CD4-positive, alpha-beta T cell (primary cell): ENCODE results near the gene ZC3HAV1L. TPM values are rescaled to one million over a fixed set of nuclear protein-coding genes. Genes with fewer than 3 reads are reported as not detected.

ENCODE experiments used
- ATAC-seq: fragments of 200-7000 bp; cut with Tn5 transposase; one replicate; pipeline ENCODE4 v1.10.0; 2022; ENCODE audit warnings: mild to moderate bottlenecking; ENCODE audit not compliant: poor library complexity
- CTCF ChIA-PET: fragments of 350-600 bp; sonication (Branson Sonifier 250); formaldehyde crosslinking; loops from one replicate; lab custom pipeline; 2021; ENCODE audit warnings: antibody characterized with exemption, inconsistent platforms; lab: Charles Lee
- POLR2A ChIA-PET: fragments of 350-600 bp; sonication (Branson Sonifier 250); formaldehyde crosslinking; loops from one replicate; lab custom pipeline; 2021; ENCODE audit warnings: antibody characterized with exemption, inconsistent platforms; lab: Charles Lee
- DNase-seq, 14 experiments: peaks; one replicate each; pipeline ENCODE4 v3.0.0-alpha.2; 2013 to 2020; ENCODE audit warnings: mixed read lengths in 2 of 14
- H3K27ac ChIP-seq, 2 donors: one replicate each; pipeline versions ENCODE4 v1.5.1 to v1.7.0; 2013; ENCODE audit warnings: low read length in 2 of 2, low read depth in 1 of 2, mild to moderate bottlenecking in 1 of 2
- H3K27me3 ChIP-seq, 2 experiments: 1 replicate in 1 of 2; 2 replicates in 1 of 2; pipeline versions ENCODE4 v1.6.1 to v1.7.0; 2013; ENCODE audit warnings: low read length in 2 of 2, control low read depth in 1 of 2, mild to moderate bottlenecking in 1 of 2, moderate library complexity in 1 of 2; ENCODE audit not compliant: insufficient read depth in 2 of 2, control insufficient read depth in 1 of 2
- H3K36me3 ChIP-seq: one replicate; pipeline ENCODE4 v1.6.1; 2013; ENCODE audit warnings: low read length, control low read depth; ENCODE audit not compliant: insufficient read depth
- H3K4me1 ChIP-seq: one replicate; pipeline ENCODE4 v1.6.1; 2013; ENCODE audit warnings: low read length, control low read depth; ENCODE audit not compliant: insufficient read depth
- H3K4me3 ChIP-seq: one replicate; pipeline ENCODE4 v1.5.1; 2013; ENCODE audit warnings: mild to moderate bottlenecking, low read length, moderate library complexity
- H3K9me3 ChIP-seq, 2 experiments: 1 replicate in 1 of 2; 2 replicates in 1 of 2; pipeline versions ENCODE4 v1.6.1 to v1.7.0; 2013; ENCODE audit warnings: low read length in 2 of 2, mild to moderate bottlenecking in 2 of 2, control low read depth in 1 of 2, moderate library complexity in 1 of 2; ENCODE audit not compliant: control insufficient read depth in 1 of 2, insufficient read depth in 1 of 2
- H3K27ac Mint-ChIP-seq: one replicate; pipeline ENCODE4 v1.8.0; 2020; ENCODE audit warnings: mixed read lengths
- H3K27me3 Mint-ChIP-seq: one replicate; pipeline ENCODE4 v1.8.0; 2021; ENCODE audit warnings: mixed read lengths
- H3K36me3 Mint-ChIP-seq: one replicate; pipeline ENCODE4 v1.8.0; 2021; ENCODE audit warnings: low read depth, mixed read lengths
- H3K4me1 Mint-ChIP-seq: one replicate; pipeline ENCODE4 v1.8.0; 2021; ENCODE audit warnings: low read depth, mixed read lengths
- H3K4me3 Mint-ChIP-seq: one replicate; pipeline ENCODE4 v1.8.0; 2020; ENCODE audit warnings: mild to moderate bottlenecking, mixed read lengths
- H3K9me3 Mint-ChIP-seq: one replicate; pipeline ENCODE4 v1.8.0; 2020; ENCODE audit warnings: mixed read lengths
- intact Hi-C, 2 experiments: fragments of 100-400 bp; cut with DNase I in 1 of 2; cut with micrococcal nuclease in 1 of 2; formaldehyde crosslinking; loops; one replicate each; pipeline versions ENCODE4 v1.15.1 to v1.9.0; 2023 to 2025; cut with DNase I, micrococcal nuclease
- total RNA-seq, 174 experiments: library from RNA in 2 of 174; stranded (reverse) in 2 of 174; gene quantifications; one replicate each; pipeline ENCODE4 v1.2.3 and lab custom pipeline; 2021 to 2026
- TF ChIP-seq, protein P1 (sequence below): fragments of 200-600 bp; IDR thresholded peaks from one replicate; pipeline ENCODE4 v1.8.0; 2022; ENCODE audit warnings: antibody characterized with exemption, mild to moderate bottlenecking

The ZC3HAV1L gene
- total RNA-seq, 2 experiments from 2014 or later: 0.44 to 0.50 TPM

DNA sequence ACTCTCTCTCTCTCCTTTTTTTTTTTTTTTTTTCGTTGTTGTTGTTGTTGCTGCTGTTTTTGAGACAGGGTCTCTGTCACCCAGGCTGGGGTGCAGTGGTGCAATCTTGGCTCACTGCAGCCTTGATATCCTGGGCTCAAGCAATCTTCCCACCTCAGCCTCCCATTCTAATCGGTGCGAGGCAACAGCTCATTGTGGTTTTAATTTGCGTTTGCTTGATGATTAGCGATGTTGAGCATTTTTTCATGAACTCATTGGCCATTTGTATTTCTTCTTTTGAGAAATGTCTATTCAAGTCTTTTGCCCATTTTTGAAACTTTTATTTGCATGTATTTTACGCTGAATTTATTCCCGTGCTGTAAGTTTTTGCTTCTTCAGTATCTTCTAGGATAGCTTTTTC lies 13.3 kb upstream of the ZC3HAV1L start:
- POLR2A ChIA-PET: interaction anchor here (0.7 to 2.2 kb wide), 5 partner anchors 16 to 322 kb away, joined by 3 to 6 read pairs (median 4); no protein-coding TSS in a partner anchor
- CTCF ChIA-PET: interaction anchor here (0.6 to 1.7 kb wide), 3 partner anchors 11 to 163 kb away, joined by 3 to 4 read pairs (median 4); no protein-coding TSS in a partner anchor
- peak overlapping the region; percentile 30 for H3K4me3 Mint-ChIP-seq

DNA sequence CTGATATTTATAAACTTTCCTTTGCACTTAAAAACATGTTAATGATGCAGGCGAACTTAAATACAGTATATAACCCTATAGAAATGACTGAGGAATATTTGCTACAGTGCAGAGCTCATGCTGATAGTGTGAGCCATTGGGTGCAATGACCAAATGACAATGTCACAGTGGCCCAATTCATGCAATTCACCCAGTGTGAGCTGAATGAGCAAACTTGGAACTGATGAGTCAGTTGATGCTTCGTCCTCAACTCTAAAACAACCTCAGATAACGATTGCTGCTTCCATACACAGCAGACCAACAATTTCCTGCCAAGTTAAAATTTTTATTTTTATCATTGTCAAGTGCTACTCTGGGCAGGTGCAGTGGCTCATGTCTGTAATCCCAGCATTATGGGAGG lies 12.1 kb upstream of the ZC3HAV1L start:
- no peak for ATAC-seq
- no peaks in the 10 kb centered on the region for H3K9me3 Mint-ChIP-seq
- TF ChIP-seq, protein P1, sequence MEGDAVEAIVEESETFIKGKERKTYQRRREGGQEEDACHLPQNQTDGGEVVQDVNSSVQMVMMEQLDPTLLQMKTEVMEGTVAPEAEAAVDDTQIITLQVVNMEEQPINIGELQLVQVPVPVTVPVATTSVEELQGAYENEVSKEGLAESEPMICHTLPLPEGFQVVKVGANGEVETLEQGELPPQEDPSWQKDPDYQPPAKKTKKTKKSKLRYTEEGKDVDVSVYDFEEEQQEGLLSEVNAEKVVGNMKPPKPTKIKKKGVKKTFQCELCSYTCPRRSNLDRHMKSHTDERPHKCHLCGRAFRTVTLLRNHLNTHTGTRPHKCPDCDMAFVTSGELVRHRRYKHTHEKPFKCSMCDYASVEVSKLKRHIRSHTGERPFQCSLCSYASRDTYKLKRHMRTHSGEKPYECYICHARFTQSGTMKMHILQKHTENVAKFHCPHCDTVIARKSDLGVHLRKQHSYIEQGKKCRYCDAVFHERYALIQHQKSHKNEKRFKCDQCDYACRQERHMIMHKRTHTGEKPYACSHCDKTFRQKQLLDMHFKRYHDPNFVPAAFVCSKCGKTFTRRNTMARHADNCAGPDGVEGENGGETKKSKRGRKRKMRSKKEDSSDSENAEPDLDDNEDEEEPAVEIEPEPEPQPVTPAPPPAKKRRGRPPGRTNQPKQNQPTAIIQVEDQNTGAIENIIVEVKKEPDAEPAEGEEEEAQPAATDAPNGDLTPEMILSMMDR: no peak
- peak in 1 of 14 experiments; percentile 16 for DNase-seq
- no peak overlapping the region for H3K4me3 Mint-ChIP-seq
- ChIA-PET POLR2A (interaction anchor here (1.0 kb wide), 1 partner anchor 47 kb away, joined by 4 read pairs; no protein-coding TSS in a partner anchor), CTCF (interaction anchor here (0.8 to 1.1 kb wide), 2 partner anchors 27 to 31 kb away, joined by 3 to 7 read pairs; no protein-coding TSS in a partner anchor)
- peaks cover 66% of the 10 kb centered on the region for H3K4me1 Mint-ChIP-seq
- intact Hi-C loops: no loop called here
- Histone ChIP-seq H3K4me1 (peaks cover 39% of the 10 kb centered on the region), H3K36me3 (peaks cover 90% of the 10 kb centered on the region), H3K27ac (no peak overlapping the region), H3K9me3 (no peaks in the 10 kb centered on the region), H3K4me3 (no peak overlapping the region), H3K27me3 (no peaks in the 10 kb centered on the region)
- H3K27me3 Mint-ChIP-seq: no peaks in the 10 kb centered on the region
- H3K36me3 Mint-ChIP-seq: peaks cover 90% of the 10 kb centered on the region
- no peak overlapping the region for H3K27ac Mint-ChIP-seq

More for the DNA sequence above, 13.3 kb upstream of the ZC3HAV1L start:
- intact Hi-C loops: no loop called here
- no peaks in the 10 kb centered on the region for H3K9me3 ChIP-seq
- DNase-seq (no peak), ATAC-seq (no peak)
- Mint-ChIP-seq H3K9me3 (no peaks in the 10 kb centered on the region), H3K27ac (peak overlapping the region; percentile 61), H3K36me3 (peaks cover 98% of the 10 kb centered on the region), H3K4me1 (peaks cover 62% of the 10 kb centered on the region), H3K27me3 (no peaks in the 10 kb centered on the region)
- no peaks in the 10 kb centered on the region for H3K27me3 ChIP-seq
- no peak overlapping the region for H3K4me3 ChIP-seq
- H3K36me3 ChIP-seq: peaks cover 91% of the 10 kb centered on the region
- no peak overlapping the region for H3K27ac ChIP-seq
- H3K4me1 ChIP-seq: peaks cover 36% of the 10 kb centered on the region
- TF ChIP-seq, protein P1: no peak

DNA sequence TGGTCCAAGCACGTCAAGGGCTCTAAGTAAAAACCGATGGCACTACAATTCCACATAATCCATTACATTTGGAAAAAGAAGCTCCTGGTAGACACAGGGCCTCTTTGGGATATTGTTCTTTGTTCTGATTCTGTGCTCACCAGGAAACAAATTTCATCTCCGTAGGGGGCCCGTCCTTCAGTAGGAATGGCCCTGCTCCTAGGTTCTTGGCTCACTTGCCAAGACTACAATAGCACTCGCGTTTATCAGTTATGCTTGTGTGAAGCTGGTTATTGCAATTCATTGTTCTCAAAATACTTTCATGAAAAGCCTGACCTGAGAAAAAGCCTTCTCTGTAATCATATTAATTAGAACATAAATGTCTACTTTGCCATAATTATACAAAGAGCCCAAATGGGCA lies 10.3 kb upstream of the ZC3HAV1L start:
- DNase-seq (no peak), ATAC-seq (no peak)
- Histone ChIP-seq H3K4me3 (no peak overlapping the region), H3K4me1 (peaks cover 48% of the 10 kb centered on the region), H3K27ac (no peak overlapping the region), H3K9me3 (no peaks in the 10 kb centered on the region), H3K36me3 (peaks cover 72% of the 10 kb centered on the region), H3K27me3 (no peaks in the 10 kb centered on the region)
- TF ChIP-seq, protein P1: no peak
- Mint-ChIP-seq H3K4me3 (peak overlapping the region; percentile 8), H3K27me3 (no peaks in the 10 kb centered on the region), H3K4me1 (peaks cover 74% of the 10 kb centered on the region), H3K36me3 (peaks cover 73% of the 10 kb centered on the region), H3K27ac (peak overlapping the region; percentile 45), H3K9me3 (no peaks in the 10 kb centered on the region)
- CTCF ChIA-PET: interaction anchor here (0.9 to 2.3 kb wide), 3 partner anchors 9 to 29 kb away, joined by 3 to 11 read pairs (median 4); no protein-coding TSS in a partner anchor
- POLR2A ChIA-PET: interaction anchor here (0.6 to 3.0 kb wide), 7 partner anchors 10 to 53 kb away, joined by 3 to 23 read pairs (median 3); partner anchors contain the start of gene ZC3HAV1L
- intact Hi-C loops: no loop called here
